Measurements from ENCODE around the gene NDUFS7. TPM values are rescaled to one million over a fixed set of nuclear protein-coding genes. Genes with fewer than 3 reads are reported as not detected.

NDUFS7 gene
- total and polyA plus RNA-seq, 9 of the 15 experiments (the other 6 are each of a cell fraction or from before 2014, with no cell fraction given) = 6.0 to 271 (median 60.6) TPM

- no peaks in the 10 kb centered on the region for H3K27me3 ChIP-seq (ENCODE audit: control insufficient read depth in 2 of 2, insufficient read depth in 2 of 2, low read length in 2 of 2)
- in situ Hi-C loops (cut with MboI) = no loop called here
- ChIA-PET POLR2A (interaction anchor here (0.6 to 1.9 kb wide), 5 partner anchors 12 to 607 kb away, joined by 3 to 6 read pairs (median 3); partner anchors contain the start of genes CIRBP and PLK5), CTCF (ENCODE audit: low intra/inter-chr PET ratio) (interaction anchor here (0.5 kb wide), 1 partner anchor 199 kb away, joined by 9 read pairs; no protein-coding TSS in a partner anchor)
- H3K27ac ChIP-seq (ENCODE audit: extremely low read depth, low read depth, low read length) = no peak overlapping the region
- peaks cover 12% of the 10 kb centered on the region for H3K79me2 ChIP-seq (ENCODE audit: control insufficient read depth, insufficient read depth, low read length)
- no peak overlapping the region; a peak in 1 of 4 replicates for H3K9ac ChIP-seq (ENCODE audit: insufficient read depth in 1 of 2, low read depth in 2 of 2, low read length in 2 of 2)
- FAIRE-seq (no peak), ATAC-seq (no peak), DNase-seq (ENCODE audit: extremely low read depth in 1 of 4, low spot score in 3 of 4) (no peak)
- no peak overlapping the region for H2AFZ ChIP-seq (ENCODE audit: low read depth, low read length)
- WGBS (ENCODE audit: insufficient coverage, low coverage, missing lambda C conversion rate) = 79% methylated on average over 7 of the region's 9 CpGs
- TSS peak; percentile 44 for BruUV-seq (replicated peaks)
- intact Hi-C loops (cut with micrococcal nuclease) = no loop called here
- H3K9me1 ChIP-seq (ENCODE audit: control insufficient read depth, insufficient read depth, low read length) = no peaks in the 10 kb centered on the region
- H3K4me1 ChIP-seq (replicated peaks in 1 of 2; ENCODE audit: control insufficient read depth in 2 of 2, insufficient read depth in 2 of 2, low read length in 2 of 2) = peaks cover 5 to 88% of the 10 kb centered on the region in 2 experiments; a peak in 3 of 5 replicates
- H3K36me3 ChIP-seq (ENCODE audit: control insufficient read depth, insufficient read depth, low read length) = peaks cover 37% of the 10 kb centered on the region; the same call in 1 of the 3 replicates
- H3K4me2 ChIP-seq (ENCODE audit: insufficient read depth, low read length) = no peak overlapping the region
- H3K4me3 ChIP-seq = no peak overlapping the region
- H3K9me3 ChIP-seq (replicated peaks; ENCODE audit: control insufficient read depth, insufficient read depth, low read depth, low read length) = no peaks in the 10 kb centered on the region
- H4K20me1 ChIP-seq (replicated peaks; ENCODE audit: control insufficient read depth, insufficient read depth, low read length) = peaks cover 7% of the 10 kb centered on the region; the same call in 1 of the 2 replicates
- TF ChIP-seq PHF20 (IDR thresholded peaks at IDR 0.05; ENCODE audit: partially characterized antibody) = peak; percentile 68
- no peak for TF ChIP-seq SLC30A9 (CRISPR knock-in tag; IDR thresholded peaks at IDR 0.05)
- peak; percentile 26; the same call in 1 of the 2 replicates for TF ChIP-seq TFAP4 (CRISPR knock-in tag; IDR thresholded peaks at IDR 0.05; ENCODE audit: borderline replicate concordance)
- TF ChIP-seq ARID4B (CRISPR knock-in tag; IDR thresholded peaks at IDR 0.05) = 0 out of 2 replicates have a peak, but pooled peaks have one; percentile 40
- TF ChIP-seq ZNF134 (CRISPR knock-in tag; conservative IDR thresholded peaks at IDR 0.05) = no peak
- TF ChIP-seq CBX2 (IDR thresholded peaks at IDR 0.05; ENCODE audit: insufficient read depth, low read length, poor library complexity, severe bottlenecking) = no peak
- peak; percentile 88 for TF ChIP-seq ZFP36 (IDR thresholded peaks at IDR 0.05; ENCODE audit: low read depth, low read length, partially characterized antibody)
- 0 out of 2 replicates have a peak, but pooled peaks have one; percentile 82 for TF ChIP-seq PTBP1 (IDR thresholded peaks at IDR 0.05; ENCODE audit: low read depth, low read length)
- no peak for TF ChIP-seq ZNF121 (CRISPR knock-in tag; conservative IDR thresholded peaks at IDR 0.05)
- peak; percentile 73; the same call in 1 of the 2 replicates for TF ChIP-seq HDAC2 (IDR thresholded peaks at IDR 0.05)
- no peak for TF ChIP-seq ZNF398 (CRISPR knock-in tag; IDR thresholded peaks at IDR 0.05)
- peak; percentile 61 for TF ChIP-seq CHD4 (IDR thresholded peaks at IDR 0.05; ENCODE audit: insufficient read depth, insufficient replicate concordance, low read depth, low read length, poor library complexity, severe bottlenecking)
- TF ChIP-seq BCOR (IDR thresholded peaks at IDR 0.05) = peak; percentile 99
- no peak for TF ChIP-seq MCM3 (IDR thresholded peaks at IDR 0.05)
These were observed 14.1 kb downstream of the NDUFS7 start for GRCh38 chr19:1397838-1398237.
